ENCODE data around the gene DPP6.

DPP6 gene

DNA sequence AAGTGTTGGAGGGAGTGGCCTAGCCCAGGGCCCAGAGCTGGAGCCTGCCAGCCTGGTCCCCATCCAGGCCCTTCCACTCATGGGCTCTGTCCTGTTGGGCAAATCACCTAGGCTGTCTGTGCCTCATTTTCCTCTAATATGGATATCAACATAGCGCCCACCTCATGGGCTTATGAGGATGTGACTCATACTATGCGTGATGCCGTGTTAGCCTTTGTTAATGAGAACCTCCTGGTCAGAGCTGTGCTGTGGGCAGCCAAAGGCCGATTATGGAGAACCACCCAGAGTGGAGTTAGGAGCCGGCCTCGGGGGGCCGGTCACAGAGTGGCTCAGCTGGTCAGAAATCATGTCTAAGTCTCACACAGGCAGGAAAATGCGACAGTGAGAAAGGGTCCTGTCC lies 644.4 kb downstream of the DPP6 start:
- no peak for DNase-seq (ENCODE audit: low read depth)
- TF ChIP-seq, protein P1, sequence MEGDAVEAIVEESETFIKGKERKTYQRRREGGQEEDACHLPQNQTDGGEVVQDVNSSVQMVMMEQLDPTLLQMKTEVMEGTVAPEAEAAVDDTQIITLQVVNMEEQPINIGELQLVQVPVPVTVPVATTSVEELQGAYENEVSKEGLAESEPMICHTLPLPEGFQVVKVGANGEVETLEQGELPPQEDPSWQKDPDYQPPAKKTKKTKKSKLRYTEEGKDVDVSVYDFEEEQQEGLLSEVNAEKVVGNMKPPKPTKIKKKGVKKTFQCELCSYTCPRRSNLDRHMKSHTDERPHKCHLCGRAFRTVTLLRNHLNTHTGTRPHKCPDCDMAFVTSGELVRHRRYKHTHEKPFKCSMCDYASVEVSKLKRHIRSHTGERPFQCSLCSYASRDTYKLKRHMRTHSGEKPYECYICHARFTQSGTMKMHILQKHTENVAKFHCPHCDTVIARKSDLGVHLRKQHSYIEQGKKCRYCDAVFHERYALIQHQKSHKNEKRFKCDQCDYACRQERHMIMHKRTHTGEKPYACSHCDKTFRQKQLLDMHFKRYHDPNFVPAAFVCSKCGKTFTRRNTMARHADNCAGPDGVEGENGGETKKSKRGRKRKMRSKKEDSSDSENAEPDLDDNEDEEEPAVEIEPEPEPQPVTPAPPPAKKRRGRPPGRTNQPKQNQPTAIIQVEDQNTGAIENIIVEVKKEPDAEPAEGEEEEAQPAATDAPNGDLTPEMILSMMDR (IDR thresholded peaks at IDR 0.05; ENCODE audit: control insufficient read depth, extremely low read depth, insufficient read depth) = no peak
- no peak overlapping the region for H3K4me3 ChIP-seq (ENCODE audit: low read depth, low read length)

DNA sequence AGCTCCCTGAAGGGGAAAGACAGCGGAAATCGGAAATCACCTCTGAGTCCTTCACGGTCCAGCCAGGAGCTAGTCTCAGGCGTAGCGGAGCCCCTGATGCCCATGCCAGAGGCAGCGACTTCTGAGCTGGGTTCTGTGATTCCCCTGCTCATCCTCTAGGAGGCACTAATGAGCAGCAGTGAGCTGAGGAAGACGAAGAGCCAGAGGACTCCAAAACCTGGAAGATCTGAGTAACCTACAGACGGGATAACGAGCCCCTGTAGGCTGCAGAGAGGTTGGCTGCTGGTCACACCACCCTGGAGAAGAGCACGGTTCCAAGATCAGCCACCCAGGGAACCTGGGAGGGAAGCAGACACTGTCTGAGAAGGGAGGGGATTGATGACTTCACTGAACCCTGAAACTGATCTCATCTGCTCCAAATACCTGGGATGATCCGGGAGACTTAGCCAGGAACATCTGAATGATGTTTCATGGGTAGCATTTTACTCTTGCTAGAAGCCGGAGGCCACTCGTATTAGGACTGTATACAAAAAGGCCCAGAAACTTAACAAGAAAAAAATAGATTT lies 646.6 kb downstream of the DPP6 start:
- no peak overlapping the region for H3K4me3 ChIP-seq (ENCODE audit: low read depth, low read length)
- TF ChIP-seq, protein P1 (IDR thresholded peaks at IDR 0.05; ENCODE audit: control insufficient read depth, extremely low read depth, insufficient read depth) = peak; percentile 95
- no peak for DNase-seq (ENCODE audit: low read depth)

DNA sequence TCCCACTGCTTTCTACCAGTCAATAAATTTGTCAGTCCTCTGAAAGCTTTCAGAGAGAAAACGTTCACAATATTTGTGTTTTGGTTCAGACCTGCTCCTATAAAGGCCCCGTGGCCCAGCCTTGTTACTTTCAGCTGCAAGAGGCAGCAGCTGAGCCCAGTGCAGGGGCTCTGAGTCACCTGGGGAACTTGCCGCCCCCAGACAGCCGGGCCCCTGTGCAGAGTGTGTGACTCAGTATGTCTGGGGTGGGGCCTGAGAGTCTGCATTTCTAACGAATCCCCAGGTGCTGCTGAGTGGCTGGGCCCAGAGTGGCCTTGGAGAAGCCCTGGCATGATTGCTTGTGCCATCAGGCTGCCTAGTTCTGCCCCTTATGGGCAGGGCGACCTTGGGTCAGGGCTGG lies 647.2 kb downstream of the DPP6 start:
- DNase-seq (ENCODE audit: low read depth) = no peak
- H3K4me3 ChIP-seq (ENCODE audit: low read depth, low read length) = no peak overlapping the region
- TF ChIP-seq, protein P1 (IDR thresholded peaks at IDR 0.05; ENCODE audit: control insufficient read depth, extremely low read depth, insufficient read depth) = no peak

DNA sequence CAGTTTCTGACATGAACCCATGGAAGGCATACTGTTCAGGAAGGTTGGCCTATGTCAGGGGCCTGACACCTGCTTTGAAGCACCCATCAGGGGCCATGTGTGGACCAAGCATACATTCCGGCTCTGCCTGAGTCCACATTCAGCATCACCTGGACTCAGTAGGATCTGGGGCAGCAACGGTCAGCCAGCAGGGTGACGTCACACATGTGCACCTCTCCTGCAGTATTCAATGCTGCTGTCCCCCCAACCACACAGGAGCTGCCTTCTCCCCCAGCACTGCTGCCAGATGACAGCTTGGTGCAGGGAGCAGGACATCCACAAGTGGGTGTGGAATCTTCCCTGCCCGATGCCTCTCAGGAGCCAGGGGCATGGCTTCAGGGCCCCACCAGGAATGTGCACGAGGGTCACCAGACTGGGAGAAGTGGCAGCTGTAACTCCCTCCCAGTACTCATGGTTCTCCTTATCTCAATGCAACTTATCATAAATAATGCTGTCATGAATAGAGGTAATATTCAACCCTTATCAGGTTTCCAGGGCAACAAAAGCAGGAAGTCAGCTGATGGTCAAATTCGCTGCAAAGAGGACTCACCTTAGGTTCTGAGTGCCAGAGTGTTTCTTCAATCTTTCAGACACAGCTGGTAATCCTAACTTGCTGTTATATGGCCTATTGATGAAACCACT lies 657.8 kb downstream of the DPP6 start:
- no peak overlapping the region for H3K4me3 ChIP-seq (ENCODE audit: low read depth, low read length)
- TF ChIP-seq, protein P1 (IDR thresholded peaks at IDR 0.05; ENCODE audit: control insufficient read depth, extremely low read depth, insufficient read depth) = no peak
- DNase-seq (ENCODE audit: low read depth) = no peak

DNA sequence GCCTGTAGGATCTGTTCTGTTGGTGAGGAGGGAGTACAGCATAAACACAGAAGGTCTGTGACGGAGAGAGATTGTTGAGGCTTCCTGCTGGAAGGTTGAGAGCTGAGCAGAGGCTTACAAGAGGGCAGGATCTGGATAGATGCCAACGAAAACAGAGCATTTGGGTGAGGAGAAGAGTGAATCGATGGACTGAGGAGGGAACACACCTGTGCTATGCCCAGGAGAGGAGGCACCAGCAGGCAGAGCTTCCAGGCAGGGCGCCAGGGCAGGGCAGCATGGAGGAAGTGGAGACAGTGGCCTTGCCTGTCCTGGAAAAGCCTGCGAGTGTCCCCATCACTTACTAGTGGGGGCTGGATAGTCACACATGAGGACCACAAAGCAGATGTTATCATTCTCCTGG lies 667.8 kb downstream of the DPP6 start:
- no peak for DNase-seq (ENCODE audit: low read depth)
- TF ChIP-seq, protein P1 (IDR thresholded peaks at IDR 0.05; ENCODE audit: control insufficient read depth, extremely low read depth, insufficient read depth) = no peak

DNA sequence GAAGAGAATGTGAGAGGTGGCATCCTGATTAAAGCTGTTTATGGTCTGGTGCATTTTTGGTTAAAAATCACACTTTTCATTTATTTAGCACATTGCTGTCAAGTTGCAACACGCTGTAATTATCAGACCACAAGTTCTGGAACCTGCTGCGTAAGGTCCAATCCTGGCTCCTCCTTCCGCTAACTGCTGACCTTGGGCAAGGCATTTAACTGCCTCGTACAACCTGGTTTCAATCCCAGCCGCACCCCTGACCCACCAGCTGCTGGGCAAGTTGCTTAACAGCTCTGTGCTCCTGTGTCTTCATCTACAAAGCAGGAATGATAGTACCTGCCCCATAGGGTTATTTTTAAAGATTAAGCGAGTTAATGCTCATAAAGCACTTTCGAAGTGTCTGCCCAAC lies 668.9 kb downstream of the DPP6 start:
- no peak overlapping the region for H3K4me3 ChIP-seq (ENCODE audit: low read depth, low read length)
- DNase-seq (ENCODE audit: low read depth) = no peak
- TF ChIP-seq, protein P1 (IDR thresholded peaks at IDR 0.05; ENCODE audit: control insufficient read depth, extremely low read depth, insufficient read depth) = no peak

More for the DNA sequence above, 667.8 kb downstream of the DPP6 start:
- no peak overlapping the region for H3K4me3 ChIP-seq (ENCODE audit: low read depth, low read length)

DNA sequence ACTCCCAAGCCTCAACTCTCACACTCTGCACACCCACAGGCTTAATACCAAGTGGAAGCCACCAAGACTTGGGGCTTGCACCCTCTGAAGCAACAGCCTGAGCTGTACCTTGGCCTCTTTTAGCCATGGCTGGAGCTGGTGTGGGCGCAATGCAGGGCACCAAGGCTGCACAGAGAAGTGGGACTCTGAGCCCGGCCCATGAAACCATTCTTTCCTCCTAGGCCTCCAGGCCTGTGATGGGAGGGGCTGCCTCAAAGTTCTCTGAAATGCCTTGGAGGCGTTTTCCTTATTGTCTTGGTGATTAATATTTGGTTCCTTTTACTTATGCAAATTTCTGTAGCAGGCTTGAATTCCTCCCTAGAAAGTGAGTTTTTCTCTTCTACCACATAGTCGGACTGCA lies 674.2 kb downstream of the DPP6 start:
- no peak for DNase-seq (ENCODE audit: low read depth)
- TF ChIP-seq, protein P1 (IDR thresholded peaks at IDR 0.05; ENCODE audit: control insufficient read depth, extremely low read depth, insufficient read depth) = no peak

More for the DNA sequence above, 674.2 kb downstream of the DPP6 start:
- H3K4me3 ChIP-seq (ENCODE audit: low read depth, low read length) = no peak overlapping the region

All from LNCaP clone FGC (cell line).